ENCODE results near the gene LMAN1L. TPM values are rescaled to one million over a fixed set of nuclear protein-coding genes. Genes with fewer than 3 reads are reported as not detected.

The LMAN1L gene
- total and polyA plus RNA-seq, 2 of the 4 experiments (the other 2 are of a cell fraction): not detected

- no peak overlapping the region for H3K56ac ChIP-seq (ENCODE audit: extremely low read depth, insufficient read depth, low read length)
- peaks cover under 1% of the 10 kb centered on the region for H3K36me3 ChIP-seq (ENCODE audit: control insufficient read depth, insufficient read depth, low read length)
- DNase-seq: peak; percentile 31
- no peak overlapping the region for H2BK20ac ChIP-seq (ENCODE audit: low read depth, low read length)
- no peak overlapping the region for H3K27ac ChIP-seq (ENCODE audit: insufficient read depth, low read length)
- H4K91ac ChIP-seq (ENCODE audit: insufficient read depth, low read depth, low read length): no peak overlapping the region
- H2BK5ac ChIP-seq (ENCODE audit: low read depth, low read length, poor library complexity, severe bottlenecking): no peak overlapping the region
- peaks cover 72% of the 10 kb centered on the region for H4K20me1 ChIP-seq (ENCODE audit: insufficient read depth, low read length)
- H3K9me1 ChIP-seq (ENCODE audit: insufficient read depth, low read length): peaks cover 28% of the 10 kb centered on the region
- no peak overlapping the region for H3K4me3 ChIP-seq (ENCODE audit: insufficient read depth, low read depth, low read length)
- H3K23ac ChIP-seq (ENCODE audit: low read depth, low read length): peak overlapping the region; percentile 39; the same call in 1 of the 2 replicates
- 92% methylated on average over 5 of the region's 11 CpGs; no CpG with 5 or more reads in 1 of the 2 experiments for WGBS, 2 experiments (ENCODE audit: extremely low coverage in 2 of 2, insufficient read length in 1 of 2)
- peaks cover 12 to 75% of the 10 kb centered on the region in 2 experiments for H3K79me1 ChIP-seq (ENCODE audit: low read depth in 1 of 2, low read length in 2 of 2)
- H3K9me3 ChIP-seq (ENCODE audit: control insufficient read depth, insufficient read depth, low read length): no peaks in the 10 kb centered on the region
- no peak overlapping the region for H2BK15ac ChIP-seq (ENCODE audit: low read depth, low read length)
- intact Hi-C loops (cut with micrococcal nuclease): no loop called here
- H2AFZ ChIP-seq (replicated peaks; ENCODE audit: low read length, poor library complexity): no peak overlapping the region
- no peak overlapping the region for H2BK120ac ChIP-seq (ENCODE audit: low read depth, low read length)
- H4K8ac ChIP-seq (ENCODE audit: low read depth in 2 of 2, low read length in 2 of 2): no peak overlapping the region
- H3K4ac ChIP-seq (ENCODE audit: low read depth, low read length): no peak overlapping the region
- peaks cover 7% of the 10 kb centered on the region for H3K4me1 ChIP-seq (ENCODE audit: control insufficient read depth, insufficient read depth, low read length)
- peak; percentile 55 for ATAC-seq (ENCODE audit: low read depth)
- H3K4me2 ChIP-seq (ENCODE audit: low read depth, low read length): no peak overlapping the region
- no peaks in the 10 kb centered on the region for H3K27me3 ChIP-seq (ENCODE audit: control insufficient read depth, insufficient read depth, low read length)
- no peak overlapping the region for H4K5ac ChIP-seq (ENCODE audit: low read depth, low read length)
- H3K9ac ChIP-seq (ENCODE audit: low read depth, low read length): peak overlapping the region; percentile 29; the same call in 1 of the 2 replicates
- no peak overlapping the region for H3K18ac ChIP-seq (ENCODE audit: low read depth, low read length)
- TF ChIP-seq CHD1 (IDR thresholded peaks at IDR 0.05; ENCODE audit: low read depth, low read length): no peak
- peak; percentile 57 for TF ChIP-seq BHLHE40 (IDR thresholded peaks at IDR 0.05; ENCODE audit: low read depth, low read length)
- TF ChIP-seq USF2 (IDR thresholded peaks at IDR 0.05; ENCODE audit: low read depth, low read length): no peak
- no peak for TF ChIP-seq MAFK (IDR thresholded peaks at IDR 0.05; ENCODE audit: low read depth, low read length)
- no peak overlapping the region for H2AK9ac ChIP-seq (replicated peaks; ENCODE audit: low read depth, low read length, poor library complexity)
- CTCF ChIA-PET: no interaction called here
- in situ Hi-C loops (cut with MboI; ENCODE audit: low sequenced_read_pairs): no loop called here
- no peak overlapping the region for H2AK5ac ChIP-seq (ENCODE audit: low read depth, low read length)
- dilution Hi-C loops (cut with HindIII; ENCODE audit: low sequenced_read_pairs, unreplicated experiment): no loop called here
- no TSS peak for BruUV-seq (replicated peaks)
- POLR2A ChIA-PET (ENCODE audit: unreplicated experiment): no interaction called here
- H3K14ac ChIP-seq (replicated peaks; ENCODE audit: low read depth, low read length): no peak overlapping the region
Observed at GRCh38 chr15:74863239-74864056, 50.8 kb downstream of the LMAN1L start.

Measured in IMR-90 (cell line).